Suprapubic skin (tissue), 3 donors: ENCODE measurements around the gene BRD8.

ENCODE experiments used
- EP300 ChIP-seq: sonication (generic); formaldehyde crosslinking; IDR thresholded peaks from one replicate; pipeline ENCODE4 v1.6.1; 2017; ENCODE audit warnings: antibody characterized with exemption
- POLR2A ChIP-seq, 2 donors: fragments of 450-650 bp; IDR thresholded peaks; one replicate each; pipeline ENCODE4 v1.6.1; 2017; ENCODE audit warnings: antibody characterized with exemption in 2 of 2, mild to moderate bottlenecking in 2 of 2, moderate library complexity in 2 of 2
- TF ChIP-seq, protein P1 (sequence below), 2 donors: fragments of 200-600 bp in 1 of 2; fragments of 450-650 bp in 1 of 2; sonication (generic) in 1 of 2; IDR thresholded peaks; one replicate each; pipeline ENCODE4 v1.5.1; 2016 to 2019; ENCODE audit warnings: antibody characterized with exemption in 2 of 2, mild to moderate bottlenecking in 1 of 2, moderate library complexity in 1 of 2

DNA sequence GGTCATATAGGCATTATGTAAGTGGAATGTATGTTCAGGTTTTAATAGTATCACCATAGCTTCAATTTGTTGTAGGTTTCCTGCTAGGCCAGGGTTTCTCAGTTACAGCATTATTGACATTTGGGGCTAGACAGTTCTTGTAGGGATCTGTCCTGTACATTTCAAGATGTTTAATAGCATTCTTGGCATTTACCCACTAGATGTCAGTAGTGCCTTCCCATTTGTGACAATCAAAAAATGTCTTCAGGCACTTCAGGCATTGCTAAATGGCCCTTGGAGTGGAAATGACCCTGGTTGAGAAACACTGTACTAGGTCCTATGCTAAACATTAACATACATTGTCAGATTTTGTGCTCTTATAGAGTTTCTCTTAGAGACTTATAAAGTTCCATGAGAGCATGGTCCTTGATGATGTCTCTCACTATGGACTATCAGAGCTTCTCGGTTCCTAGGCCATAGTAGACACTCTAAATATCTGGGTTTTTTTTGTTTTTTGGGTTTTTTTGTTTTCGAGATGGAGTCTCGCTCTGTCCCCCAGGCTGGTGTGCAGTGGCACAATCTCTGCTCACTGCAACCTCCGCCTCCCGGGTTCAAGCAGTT is 1.9 kb upstream of the BRD8 start:
- TF ChIP-seq, protein P1, sequence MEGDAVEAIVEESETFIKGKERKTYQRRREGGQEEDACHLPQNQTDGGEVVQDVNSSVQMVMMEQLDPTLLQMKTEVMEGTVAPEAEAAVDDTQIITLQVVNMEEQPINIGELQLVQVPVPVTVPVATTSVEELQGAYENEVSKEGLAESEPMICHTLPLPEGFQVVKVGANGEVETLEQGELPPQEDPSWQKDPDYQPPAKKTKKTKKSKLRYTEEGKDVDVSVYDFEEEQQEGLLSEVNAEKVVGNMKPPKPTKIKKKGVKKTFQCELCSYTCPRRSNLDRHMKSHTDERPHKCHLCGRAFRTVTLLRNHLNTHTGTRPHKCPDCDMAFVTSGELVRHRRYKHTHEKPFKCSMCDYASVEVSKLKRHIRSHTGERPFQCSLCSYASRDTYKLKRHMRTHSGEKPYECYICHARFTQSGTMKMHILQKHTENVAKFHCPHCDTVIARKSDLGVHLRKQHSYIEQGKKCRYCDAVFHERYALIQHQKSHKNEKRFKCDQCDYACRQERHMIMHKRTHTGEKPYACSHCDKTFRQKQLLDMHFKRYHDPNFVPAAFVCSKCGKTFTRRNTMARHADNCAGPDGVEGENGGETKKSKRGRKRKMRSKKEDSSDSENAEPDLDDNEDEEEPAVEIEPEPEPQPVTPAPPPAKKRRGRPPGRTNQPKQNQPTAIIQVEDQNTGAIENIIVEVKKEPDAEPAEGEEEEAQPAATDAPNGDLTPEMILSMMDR (IDR thresholded peaks at IDR 0.05), result peak in 1 of 2 donors; percentile 20
- TF ChIP-seq EP300 (no peak), POLR2A (IDR thresholded peaks at IDR 0.05) (no peak)
